ENCODE data around the gene SLC25A26.

The SLC25A26 gene

GRCh38 chr3:66399529-66400232 is 178.9 kb downstream of the SLC25A26 start:
- DNase-seq, result no peak

- DNase-seq, result no peak
Measured at GRCh38 chr3:66400411-66401156, 179.8 kb downstream of the SLC25A26 start.

GRCh38 chr3:66401157-66401550 is 180.4 kb downstream of the SLC25A26 start:
- no peak for DNase-seq

- no peak for DNase-seq
Measured at GRCh38 chr3:66401675-66402491, 181.1 kb downstream of the SLC25A26 start.

- no peak for DNase-seq
Measured at GRCh38 chr3:66402596-66403290, 181.9 kb downstream of the SLC25A26 start.

GRCh38 chr3:66403323-66403990 is 182.7 kb downstream of the SLC25A26 start:
- no peak for DNase-seq

GRCh38 chr3:66404197-66404596 is 183.4 kb downstream of the SLC25A26 start:
- no peak for DNase-seq

- no peak for DNase-seq
Measured at GRCh38 chr3:66404903-66405700, 184.3 kb downstream of the SLC25A26 start.

- DNase-seq, result no peak
Measured at GRCh38 chr3:66405701-66406091, 184.9 kb downstream of the SLC25A26 start.

- DNase-seq, result no peak
Measured at GRCh38 chr3:66406163-66406562, 185.4 kb downstream of the SLC25A26 start.

GRCh38 chr3:66406831-66407610 is 186.2 kb downstream of the SLC25A26 start:
- DNase-seq, result no peak

GRCh38 chr3:66407611-66408218 is 186.9 kb downstream of the SLC25A26 start:
- DNase-seq, result no peak

- no peak for DNase-seq
Measured at GRCh38 chr3:66409771-66410754, 189.3 kb downstream of the SLC25A26 start.

GRCh38 chr3:66410976-66411375 is 190.2 kb downstream of the SLC25A26 start:
- no peak for DNase-seq

- DNase-seq, result no peak
Measured at GRCh38 chr3:66411474-66411873, 190.7 kb downstream of the SLC25A26 start.

GRCh38 chr3:66411961-66412887 is 191.4 kb downstream of the SLC25A26 start:
- no peak for DNase-seq

- DNase-seq, result no peak
Measured at GRCh38 chr3:66413151-66413751, 192.4 kb downstream of the SLC25A26 start.

All from NCI-H510A (cell line).